Astrocyte (in vitro differentiated cells and primary cell): ENCODE results near the gene SHANK2. TPM values are rescaled to one million over a fixed set of nuclear protein-coding genes. Genes with fewer than 3 reads are reported as not detected.

Experiments used
- DNase-seq: peaks from one replicate; pipeline ENCODE4 v3.0.0-alpha.2; 2010; ENCODE audit warnings: low read depth
- FAIRE-seq: peaks from 2 replicates; lab custom pipeline; 2011; peaks lifted over from hg19 to GRCh38; lab: Jason Lieb, UNC
- H2AFZ ChIP-seq: 2 replicates; pipeline ENCODE4 v1.6.0; 2012; ENCODE audit warnings: low read depth, low read length, inconsistent platforms
- H3K27ac ChIP-seq: 2 replicates; pipeline ENCODE4 v1.5.1; 2011; ENCODE audit warnings: low read depth, low read length, inconsistent platforms
- H3K27me3 ChIP-seq: 2 replicates; pipeline ENCODE4 v1.6.0; 2011; ENCODE audit warnings: low read length, inconsistent platforms; ENCODE audit not compliant: insufficient read depth
- H3K36me3 ChIP-seq: 2 replicates; pipeline ENCODE4 v1.5.1; 2011; ENCODE audit warnings: low read length, inconsistent platforms; ENCODE audit not compliant: insufficient read depth
- H3K4me1 ChIP-seq: 2 replicates; pipeline ENCODE4 v1.5.1; 2011; ENCODE audit warnings: low read length, inconsistent platforms; ENCODE audit not compliant: insufficient read depth
- H3K4me2 ChIP-seq: 2 replicates; pipeline ENCODE4 v1.6.0; 2012; ENCODE audit warnings: low read length, inconsistent platforms
- H3K4me3 ChIP-seq: 2 replicates; pipeline ENCODE4 v1.5.1; 2011; ENCODE audit warnings: low read depth, mild to moderate bottlenecking, low read length, inconsistent platforms; ENCODE audit not compliant: insufficient read depth
- H3K79me2 ChIP-seq: 2 replicates; pipeline ENCODE4 v1.6.0; 2012; ENCODE audit warnings: mild to moderate bottlenecking, low read length, inconsistent platforms; ENCODE audit not compliant: insufficient read depth
- H3K9ac ChIP-seq: 2 replicates; pipeline ENCODE4 v1.6.0; 2012; ENCODE audit warnings: mild to moderate bottlenecking, low read length, inconsistent platforms
- H3K9me3 ChIP-seq: 2 replicates; pipeline ENCODE4 v1.5.1; 2012; ENCODE audit warnings: low read depth, mild to moderate bottlenecking, low read length, inconsistent platforms; ENCODE audit not compliant: insufficient read depth
- H4K20me1 ChIP-seq: 2 replicates; pipeline ENCODE4 v1.6.0; 2012; ENCODE audit warnings: low read length, inconsistent platforms; ENCODE audit not compliant: insufficient read depth
- H3K27ac Mint-ChIP-seq: one replicate; pipeline ENCODE4 v1.8.0; 2021; ENCODE audit warnings: mild to moderate bottlenecking, mixed read lengths; ENCODE audit not compliant: unreplicated experiment
- H3K27me3 Mint-ChIP-seq: one replicate; pipeline ENCODE4 v1.8.0; 2021; ENCODE audit warnings: low read depth, mixed read lengths; ENCODE audit not compliant: unreplicated experiment
- H3K36me3 Mint-ChIP-seq: one replicate; pipeline ENCODE4 v1.8.0; 2021; ENCODE audit warnings: low read depth, mixed read lengths; ENCODE audit not compliant: unreplicated experiment
- H3K4me1 Mint-ChIP-seq: one replicate; pipeline ENCODE4 v1.8.0; 2021; ENCODE audit warnings: low read depth, mixed read lengths; ENCODE audit not compliant: unreplicated experiment
- H3K4me3 Mint-ChIP-seq: one replicate; pipeline ENCODE4 v1.8.0; 2021; ENCODE audit warnings: mild to moderate bottlenecking, moderate library complexity, mixed read lengths; ENCODE audit not compliant: unreplicated experiment
- H3K9me3 Mint-ChIP-seq: one replicate; pipeline ENCODE4 v1.8.0; 2021; ENCODE audit warnings: mild to moderate bottlenecking, mixed read lengths; ENCODE audit not compliant: unreplicated experiment
- EZH2 ChIP-seq: IDR thresholded peaks from 2 replicates; pipeline ENCODE4 v1.6.1; 2012; ENCODE audit warnings: mild to moderate bottlenecking, low read length, inconsistent platforms; ENCODE audit not compliant: insufficient read depth
- total RNA-seq: library from RNA; stranded (reverse); gene quantifications from 2 replicates; pipeline ENCODE4 v1.2.1, GENCODE V29; 2021
- TF ChIP-seq, protein P1 (sequence below): IDR thresholded peaks from 2 replicates; pipeline ENCODE4 v1.5.1; 2011; ENCODE audit warnings: low read depth, mild to moderate bottlenecking, inconsistent platforms, low read length, moderate library complexity; ENCODE audit not compliant: insufficient read depth

Gene SHANK2
- total RNA-seq, 1 donor from 2014 or later = 10.1 TPM

- peaks cover 10% of the 10 kb centered on the region for H3K36me3 Mint-ChIP-seq
- H3K9ac ChIP-seq = no peak overlapping the region
- H3K9me3 ChIP-seq = no peaks in the 10 kb centered on the region
- no peaks in the 10 kb centered on the region for H3K36me3 ChIP-seq
- H3K9me3 Mint-ChIP-seq = no peaks in the 10 kb centered on the region
- H3K4me3 Mint-ChIP-seq = no peak overlapping the region
- no peak for FAIRE-seq
- H3K79me2 ChIP-seq = no peaks in the 10 kb centered on the region
- no peaks in the 10 kb centered on the region for H3K4me1 ChIP-seq
- no peak overlapping the region for H3K27ac ChIP-seq
- DNase-seq = no peak
- no peaks in the 10 kb centered on the region for H3K27me3 ChIP-seq
- no peak overlapping the region for H2AFZ ChIP-seq
- no peaks in the 10 kb centered on the region for H3K4me1 Mint-ChIP-seq
- peak overlapping the region; percentile 81 for H3K27ac Mint-ChIP-seq
- no peak overlapping the region for H3K4me3 ChIP-seq
- no peak for TF ChIP-seq EZH2
- TF ChIP-seq, protein P1, sequence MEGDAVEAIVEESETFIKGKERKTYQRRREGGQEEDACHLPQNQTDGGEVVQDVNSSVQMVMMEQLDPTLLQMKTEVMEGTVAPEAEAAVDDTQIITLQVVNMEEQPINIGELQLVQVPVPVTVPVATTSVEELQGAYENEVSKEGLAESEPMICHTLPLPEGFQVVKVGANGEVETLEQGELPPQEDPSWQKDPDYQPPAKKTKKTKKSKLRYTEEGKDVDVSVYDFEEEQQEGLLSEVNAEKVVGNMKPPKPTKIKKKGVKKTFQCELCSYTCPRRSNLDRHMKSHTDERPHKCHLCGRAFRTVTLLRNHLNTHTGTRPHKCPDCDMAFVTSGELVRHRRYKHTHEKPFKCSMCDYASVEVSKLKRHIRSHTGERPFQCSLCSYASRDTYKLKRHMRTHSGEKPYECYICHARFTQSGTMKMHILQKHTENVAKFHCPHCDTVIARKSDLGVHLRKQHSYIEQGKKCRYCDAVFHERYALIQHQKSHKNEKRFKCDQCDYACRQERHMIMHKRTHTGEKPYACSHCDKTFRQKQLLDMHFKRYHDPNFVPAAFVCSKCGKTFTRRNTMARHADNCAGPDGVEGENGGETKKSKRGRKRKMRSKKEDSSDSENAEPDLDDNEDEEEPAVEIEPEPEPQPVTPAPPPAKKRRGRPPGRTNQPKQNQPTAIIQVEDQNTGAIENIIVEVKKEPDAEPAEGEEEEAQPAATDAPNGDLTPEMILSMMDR = no peak
- H4K20me1 ChIP-seq = no peaks in the 10 kb centered on the region
- peaks cover 2% of the 10 kb centered on the region for H3K27me3 Mint-ChIP-seq
- H3K4me2 ChIP-seq = no peak overlapping the region
These were observed 30.6 kb downstream of the SHANK2 start for GRCh38 chr11:71221821-71222220.

- no peak overlapping the region for H3K4me3 ChIP-seq
- Mint-ChIP-seq H3K36me3 (peaks cover 11% of the 10 kb centered on the region), H3K4me3 (no peak overlapping the region), H3K4me1 (no peaks in the 10 kb centered on the region), H3K27ac (no peak overlapping the region), H3K9me3 (no peaks in the 10 kb centered on the region), H3K27me3 (peaks cover 2% of the 10 kb centered on the region)
- H3K9me3 ChIP-seq = no peaks in the 10 kb centered on the region
- no peak overlapping the region for H3K27ac ChIP-seq
- no peak for DNase-seq
- no peaks in the 10 kb centered on the region for H3K36me3 ChIP-seq
- no peaks in the 10 kb centered on the region for H3K79me2 ChIP-seq
- TF ChIP-seq EZH2 = no peak
- TF ChIP-seq, protein P1 = no peak
- FAIRE-seq = no peak
- no peaks in the 10 kb centered on the region for H4K20me1 ChIP-seq
- H2AFZ ChIP-seq = no peak overlapping the region
- no peak overlapping the region for H3K4me2 ChIP-seq
- no peak overlapping the region for H3K9ac ChIP-seq
- no peaks in the 10 kb centered on the region for H3K4me1 ChIP-seq
- H3K27me3 ChIP-seq = no peaks in the 10 kb centered on the region
These were observed 31.2 kb downstream of the SHANK2 start for GRCh38 chr11:71221201-71221600.

DNA sequence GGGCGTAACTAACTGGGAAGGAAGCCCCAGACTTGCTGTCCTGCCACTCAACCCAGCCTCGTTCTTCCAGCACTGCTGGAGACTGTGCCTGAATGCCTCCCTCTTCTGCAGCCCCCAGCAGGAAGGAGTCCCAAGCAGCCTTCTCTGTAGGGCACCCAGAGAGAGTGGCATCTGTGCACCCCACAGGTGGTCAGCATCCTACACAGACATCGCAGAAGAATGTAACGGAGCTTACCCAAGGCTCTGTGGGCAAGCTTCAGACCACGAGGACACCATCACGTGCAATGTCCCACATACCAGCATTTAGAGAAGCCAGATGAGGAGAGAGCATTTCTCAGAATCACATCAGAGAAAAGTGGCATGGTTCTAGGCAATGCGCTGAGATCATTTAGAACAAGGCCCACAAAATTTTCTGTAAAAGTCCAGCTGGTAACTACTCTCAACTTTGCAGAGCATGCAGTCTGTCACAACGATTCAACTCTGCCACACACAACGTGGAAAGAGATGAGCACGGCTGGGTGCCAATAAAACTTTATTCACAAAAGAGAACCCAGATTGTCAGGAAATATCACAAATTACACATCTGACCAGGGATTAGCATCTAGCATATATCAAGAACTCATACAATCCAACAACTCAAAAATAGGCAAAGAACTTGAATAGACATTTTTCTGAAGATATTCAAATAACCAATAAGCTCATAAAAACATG is 33.4 kb downstream of the SHANK2 start:
- no peak overlapping the region for H3K4me3 ChIP-seq
- no peaks in the 10 kb centered on the region for H3K27me3 ChIP-seq
- H4K20me1 ChIP-seq = no peaks in the 10 kb centered on the region
- Mint-ChIP-seq H3K27ac (no peak overlapping the region), H3K36me3 (peaks cover 17% of the 10 kb centered on the region), H3K4me3 (no peak overlapping the region), H3K9me3 (no peaks in the 10 kb centered on the region), H3K4me1 (no peaks in the 10 kb centered on the region), H3K27me3 (peaks cover 5% of the 10 kb centered on the region)
- FAIRE-seq (no peak), DNase-seq (no peak)
- no peak overlapping the region for H2AFZ ChIP-seq
- no peaks in the 10 kb centered on the region for H3K36me3 ChIP-seq
- no peaks in the 10 kb centered on the region for H3K4me1 ChIP-seq
- no peak overlapping the region for H3K27ac ChIP-seq
- H3K79me2 ChIP-seq = no peaks in the 10 kb centered on the region
- H3K9ac ChIP-seq = no peak overlapping the region
- H3K4me2 ChIP-seq = no peak overlapping the region
- no peak for TF ChIP-seq EZH2
- TF ChIP-seq, protein P1 = no peak
- no peaks in the 10 kb centered on the region for H3K9me3 ChIP-seq
